GM12864 (cell line): Measurements from ENCODE around the gene PREX1.

ENCODE experiments used
- DNase-seq: peaks from one replicate; pipeline ENCODE4 v3.0.0-alpha.2; 2011; ENCODE audit warnings: low read depth
- H3K4me3 ChIP-seq: 2 replicates; pipeline ENCODE4 v1.5.1; 2011; ENCODE audit warnings: mild to moderate bottlenecking, low read depth, low read length, control low read depth
- CTCF ChIP-seq: IDR thresholded peaks from 2 replicates; pipeline ENCODE4 v1.5.1; 2011; ENCODE audit warnings: low read depth, mild to moderate bottlenecking, moderate library complexity, low read length, control low read depth, inconsistent platforms; ENCODE audit errors: missing control alignments

PREX1 gene

GRCh38 chr20:48620154-48620506 is 207.7 kb downstream of the PREX1 start:
- H3K4me3 ChIP-seq = no peak overlapping the region
- DNase-seq = no peak
- TF ChIP-seq CTCF = no peak

- no peak for DNase-seq
- no peak overlapping the region for H3K4me3 ChIP-seq
- TF ChIP-seq CTCF = no peak
Measured at GRCh38 chr20:48619126-48620101, 208.4 kb downstream of the PREX1 start.

GRCh38 chr20:48618631-48619030 is 209.2 kb downstream of the PREX1 start:
- no peak for TF ChIP-seq CTCF
- DNase-seq = no peak
- H3K4me3 ChIP-seq = no peak overlapping the region

- no peak overlapping the region for H3K4me3 ChIP-seq
- no peak for DNase-seq
- no peak for TF ChIP-seq CTCF
Measured at GRCh38 chr20:48618052-48618451, 209.7 kb downstream of the PREX1 start.

GRCh38 chr20:48617481-48617880 is 210.3 kb downstream of the PREX1 start:
- DNase-seq = no peak
- no peak overlapping the region for H3K4me3 ChIP-seq
- TF ChIP-seq CTCF = no peak

- DNase-seq = no peak
- no peak for TF ChIP-seq CTCF
- H3K4me3 ChIP-seq = no peak overlapping the region
Measured at GRCh38 chr20:48616481-48616880, 211.3 kb downstream of the PREX1 start.

- TF ChIP-seq CTCF = no peak
- H3K4me3 ChIP-seq = no peak overlapping the region
- DNase-seq = no peak
Measured at GRCh38 chr20:48615871-48616270, 211.9 kb downstream of the PREX1 start.
